HepG2 (cell line): ENCODE measurements around the gene CIITA. TPM values are rescaled to one million over a fixed set of nuclear protein-coding genes. Genes with fewer than 3 reads are reported as not detected.

Source experiments
- AGO1 ChIP-seq: fragments of 200-400 bp; formaldehyde crosslinking; IDR thresholded peaks from 2 replicates; pipeline ENCODE4 v1.6.1; 2017; ENCODE audit warnings: mild to moderate bottlenecking, low read depth, low read length, moderate library complexity; ENCODE audit not compliant: poor library complexity, severe bottlenecking
- CSRNP2 ChIP-seq: sonication (generic); formaldehyde crosslinking; conservative IDR thresholded peaks from 2 replicates; pipeline ENCODE4 v1.8.0; 2022; ENCODE audit warnings: low read depth, missing genetic modification reagents
- FOXP4 ChIP-seq: sonication (generic); formaldehyde crosslinking; IDR thresholded peaks from 2 replicates; pipeline ENCODE4 v1.4.0; 2020; ENCODE audit warnings: missing genetic modification reagents
- GLI4 ChIP-seq: sonication (generic); formaldehyde crosslinking; IDR thresholded peaks from 2 replicates; pipeline ENCODE4 v1.5.1; 2020; ENCODE audit warnings: missing genetic modification reagents, mild to moderate bottlenecking, moderate library complexity, borderline replicate concordance
- HCFC1 ChIP-seq: fragments of 150-350 bp; IDR thresholded peaks from 2 replicates; pipeline ENCODE4 v1.6.1; 2014; ENCODE audit warnings: low read depth, low read length
- HMGXB3 ChIP-seq: sonication (generic); formaldehyde crosslinking; IDR thresholded peaks from 2 replicates; pipeline ENCODE4 v1.4.0; 2020; ENCODE audit warnings: missing genetic modification reagents, borderline replicate concordance
- JUNB ChIP-seq: sonication (generic); formaldehyde crosslinking; IDR thresholded peaks from 2 replicates; pipeline ENCODE4 v1.8.0; 2022; ENCODE audit warnings: missing genetic modification reagents, mild to moderate bottlenecking, borderline replicate concordance
- KDM2A ChIP-seq: sonication (generic); formaldehyde crosslinking; IDR thresholded peaks from 2 replicates; pipeline ENCODE4 v1.4.0; 2020; ENCODE audit warnings: low read depth, missing genetic modification reagents, borderline replicate concordance
- KLF9 ChIP-seq: IDR thresholded peaks from 2 replicates; pipeline ENCODE4 v1.6.1; 2016; ENCODE audit warnings: low read depth
- KMT2B ChIP-seq: IDR thresholded peaks from 2 replicates; pipeline ENCODE4 v1.6.1; 2016; ENCODE audit warnings: missing genetic modification reagents, missing compliant biosample characterization
- NRL ChIP-seq: sonication (generic); formaldehyde crosslinking; IDR thresholded peaks from 2 replicates; pipeline ENCODE4 v1.5.0; 2020; ENCODE audit warnings: missing genetic modification reagents, mild to moderate bottlenecking, moderate library complexity, borderline replicate concordance
- POLR2A ChIP-seq, 2 experiments: IDR thresholded peaks; 2 replicates each; pipeline ENCODE4 v1.6.1; 2011; ENCODE audit warnings: low read depth in 2 of 2, low read length in 2 of 2, mild to moderate bottlenecking in 1 of 2, moderate library complexity in 1 of 2; ENCODE audit not compliant: insufficient read depth in 1 of 2
- PRMT3 ChIP-seq: sonication (generic); formaldehyde crosslinking; IDR thresholded peaks from 2 replicates; pipeline ENCODE4 v1.8.1; 2022; ENCODE audit warnings: low read depth, mild to moderate bottlenecking, moderate library complexity, missing genetic modification reagents, borderline replicate concordance
- RBM22 ChIP-seq: fragments of 200-400 bp; formaldehyde crosslinking; optimal IDR thresholded peaks from 2 replicates; pipeline ENCODE3; 2017; ENCODE audit warnings: mild to moderate bottlenecking, low read length, moderate library complexity
- THAP11 ChIP-seq: IDR thresholded peaks from 2 replicates; pipeline ENCODE4 v1.6.1; 2016; ENCODE audit warnings: missing biosample characterization, missing genetic modification reagents
- U2AF1 ChIP-seq: fragments of 200-400 bp; formaldehyde crosslinking; optimal IDR thresholded peaks from 2 replicates; pipeline ENCODE3; 2017; ENCODE audit warnings: mild to moderate bottlenecking, low read depth, low read length
- ZNF136 ChIP-seq: sonication (generic); formaldehyde crosslinking; IDR thresholded peaks from 2 replicates; pipeline ENCODE4 v1.8.1; 2022; ENCODE audit warnings: low read depth, mild to moderate bottlenecking, moderate library complexity, missing genetic modification reagents
- ZNF17 ChIP-seq: sonication (generic); formaldehyde crosslinking; IDR thresholded peaks from 2 replicates; pipeline ENCODE4 v1.5.0; 2020; ENCODE audit warnings: mild to moderate bottlenecking, missing genetic modification reagents
- ZNF235 ChIP-seq: sonication (generic); formaldehyde crosslinking; IDR thresholded peaks from 2 replicates; pipeline ENCODE4 v1.8.1; 2023; ENCODE audit warnings: mild to moderate bottlenecking, missing genetic modification reagents, borderline replicate concordance
- ZNF652 ChIP-seq: IDR thresholded peaks from 2 replicates; pipeline ENCODE4 v1.6.1; 2016; ENCODE audit warnings: low read depth, borderline replicate concordance
- ZNF720 ChIP-seq: sonication (generic); formaldehyde crosslinking; IDR thresholded peaks from 2 replicates; pipeline ENCODE4 v1.4.0; 2020; ENCODE audit warnings: missing genetic modification reagents
- ZNF772 ChIP-seq: sonication (generic); formaldehyde crosslinking; IDR thresholded peaks from 2 replicates; pipeline ENCODE4 v1.5.0; 2020; ENCODE audit warnings: mild to moderate bottlenecking, missing genetic modification reagents
- polyA plus RNA-seq, 8 experiments: library from polyadenylated mRNA; depleted of rRNA in 3 of 8; stranded (reverse) in 7 of 8; unstranded in 1 of 8; fragments of >200 nt; fragmentation: Illumina TruSeq in 4 of 8; extraction: Trizol in 4 of 8; gene quantifications; 2 replicates each; pipeline versions ENCODE4 v1.2.1 to v1.2.3, GENCODE V29; 2011 to 2016; ENCODE audit warnings: low read depth in 4 of 8, missing spikeins in 1 of 8, mixed read lengths in 1 of 8; ENCODE audit not compliant: insufficient read depth in 1 of 8
- total RNA-seq, 5 experiments: library from RNA; depleted of rRNA; stranded (reverse); fragments of >200 nt; fragmentation: Illumina TruSeq; extraction: Trizol; gene quantifications; 2 replicates each; pipeline ENCODE4 v1.2.3, GENCODE V29; 2016; ENCODE audit warnings: low read depth in 1 of 5

Gene CIITA
- total and polyA plus RNA-seq, 2 of the 13 experiments (the other 11 are each of a cell fraction or from before 2014, with no cell fraction given) = 0.08 to 0.09 TPM

- TF ChIP-seq JUNB = peak; percentile 87
- TF ChIP-seq CSRNP2 (CRISPR knock-in tag) = peak; percentile 82; the same call in 1 of the 2 replicates
- no peak for TF ChIP-seq KLF9 (CRISPR knock-in tag)
- peak; percentile 84 for TF ChIP-seq KDM2A (CRISPR knock-in tag)
- peak; percentile 87; the same call in 1 of the 2 replicates for TF ChIP-seq PRMT3 (CRISPR knock-in tag)
- peak; percentile 98 for TF ChIP-seq ZNF772
- TF ChIP-seq ZNF720 = no peak
- peak; percentile 75; the same call in 1 of the 2 replicates for TF ChIP-seq THAP11 (CRISPR knock-in tag)
- peak; percentile 82 for TF ChIP-seq KMT2B
- TF ChIP-seq ZNF235 (CRISPR knock-in tag) = peak; percentile 82; the same call in 1 of the 2 replicates
- TF ChIP-seq U2AF1 = no peak
- TF ChIP-seq FOXP4 (CRISPR knock-in tag) = peak; percentile 52; the same call in 1 of the 2 replicates
- TF ChIP-seq AGO1 = no peak
- TF ChIP-seq NRL = peak; percentile 83; the same call in 1 of the 2 replicates
- no peak for TF ChIP-seq RBM22
- TF ChIP-seq HMGXB3 (CRISPR knock-in tag) = peak; percentile 95
- no peak for TF ChIP-seq POLR2A (IDR thresholded peaks at IDR 0.05; ENCODE audit: insufficient read depth in 1 of 2, low read depth in 2 of 2, low read length in 2 of 2)
- TF ChIP-seq HCFC1 = peak; percentile 17; the same call in 1 of the 2 replicates
- TF ChIP-seq ZNF17 (CRISPR knock-in tag) = no peak
- no peak for TF ChIP-seq ZNF652 (CRISPR knock-in tag)
- peak; percentile 97 for TF ChIP-seq GLI4 (CRISPR knock-in tag)
- peak; percentile 39; the same call in 1 of the 2 replicates for TF ChIP-seq ZNF136 (CRISPR knock-in tag)
Observed at GRCh38 chr16:10895053-10895946, 18.3 kb downstream of the CIITA start (continued).
